ENCODE measurements around the gene OIT3. TPM values are rescaled to one million over a fixed set of nuclear protein-coding genes. Genes with fewer than 3 reads are reported as not detected.

OIT3 gene
- total and polyA plus RNA-seq, 2 of the 8 experiments (the other 6 are each of a cell fraction or from before 2014, with no cell fraction given), result not detected

GRCh38 chr10:72847681-72848080 is 45.9 kb upstream of the OIT3 start:
- H3K56ac ChIP-seq (replicated peaks; ENCODE audit: insufficient read length, low read depth, low read length), result no peak overlapping the region
- WGBS, 2 experiments (ENCODE audit: extremely low coverage in 1 of 2, insufficient coverage in 1 of 2, insufficient read length in 1 of 2, insufficient replicate concordance in 2 of 2, low coverage in 1 of 2, low lambda C conversion rate in 2 of 2, missing lambda C conversion rate in 1 of 2), result 98% methylated on average over 2 of the region's 2 CpGs; no CpG with 5 or more reads in 1 of the 2 experiments
- H3K4me1 ChIP-seq (replicated peaks in 1 of 4; ENCODE audit: control insufficient read depth in 3 of 4, insufficient read depth in 4 of 4, low read length in 3 of 4), result no peaks in the 10 kb centered on the region
- H2AFZ ChIP-seq (ENCODE audit: low read length), result no peak overlapping the region
- H4K91ac ChIP-seq (replicated peaks; ENCODE audit: insufficient read length, low read length), result no peak overlapping the region
- no peaks in the 10 kb centered on the region for H3K27me3 ChIP-seq (replicated peaks in 1 of 4; ENCODE audit: control insufficient read depth in 3 of 4, extremely low read depth in 1 of 4, insufficient read depth in 3 of 4, low read length in 3 of 4)
- H2BK5ac ChIP-seq (ENCODE audit: low read depth, low read length), result no peak overlapping the region
- no peak overlapping the region for H3K27ac ChIP-seq (ENCODE audit: low read depth, low read length)
- DNase-seq (ENCODE audit: low read depth in 1 of 2, low spot score in 2 of 2), result no peak
- no peak overlapping the region for H3K4ac ChIP-seq (replicated peaks; ENCODE audit: insufficient read length, low read depth, low read length)
- H4K8ac ChIP-seq (ENCODE audit: extremely low read depth, insufficient read depth, low read length), result no peak overlapping the region
- H2AK5ac ChIP-seq (ENCODE audit: low read depth, low read length), result no peak overlapping the region
- ChIA-PET CTCF (ENCODE audit: partially characterized antibody) (no interaction called here), POLR2A (ENCODE audit: partially characterized antibody) (no interaction called here)
- H3K23me2 ChIP-seq (ENCODE audit: low read depth, low read length), result no peaks in the 10 kb centered on the region
- no peak overlapping the region for H3K9ac ChIP-seq (replicated peaks in 1 of 4; ENCODE audit: extremely low read depth in 1 of 4, low read depth in 3 of 4, low read length in 3 of 4)
- no peaks in the 10 kb centered on the region for H3K36me3 ChIP-seq (ENCODE audit: control insufficient read depth in 2 of 4, insufficient read depth in 4 of 4, low read length in 3 of 4)
- H2BK12ac ChIP-seq (ENCODE audit: low read depth, low read length), result no peak overlapping the region
- peaks cover 0 to 2% of the 10 kb centered on the region in 2 experiments for H4K20me1 ChIP-seq (replicated peaks in 1 of 2; ENCODE audit: control insufficient read depth in 1 of 2, insufficient read depth in 2 of 2, low read length in 2 of 2)
- no peak overlapping the region for H3K14ac ChIP-seq (ENCODE audit: insufficient read length)
- peaks cover 8 to 9% of the 10 kb centered on the region in 2 experiments; a peak in 3 of 4 replicates for H3K9me3 ChIP-seq (ENCODE audit: insufficient read depth in 2 of 2, low read depth in 1 of 2, low read length in 1 of 2)
- no peak for FAIRE-seq
- H3K4me2 ChIP-seq (ENCODE audit: insufficient read depth in 1 of 2, low read depth in 2 of 2, low read length in 2 of 2), result no peak overlapping the region
- H3K79me2 ChIP-seq (ENCODE audit: control insufficient read depth in 1 of 2, insufficient read depth in 2 of 2, low read length in 2 of 2), result no peaks in the 10 kb centered on the region; a peak in 1 of 4 replicates
- no peak overlapping the region for H2BK120ac ChIP-seq (replicated peaks; ENCODE audit: low read depth, low read length)
- H3K79me1 ChIP-seq (ENCODE audit: low read depth, low read length), result no peaks in the 10 kb centered on the region
- no peak overlapping the region for H2BK15ac ChIP-seq (ENCODE audit: low read length)
- no peak overlapping the region for H3K4me3 ChIP-seq (ENCODE audit: extremely low read depth in 1 of 4, insufficient read depth in 2 of 4, low read depth in 3 of 4, low read length in 4 of 4)
- H2BK20ac ChIP-seq (ENCODE audit: low read length), result no peak overlapping the region
- H3K18ac ChIP-seq (ENCODE audit: extremely low read depth, low read length), result no peak overlapping the region
- H4K5ac ChIP-seq (ENCODE audit: insufficient read length, low read depth, low read length), result no peak overlapping the region
- no peak overlapping the region for H3K23ac ChIP-seq (ENCODE audit: insufficient read length)
- no peak for TF ChIP-seq CREB1 (IDR thresholded peaks at IDR 0.05)

Data from H1 (cell line).